SU-DHL-6 (cell line): ENCODE data around the gene VAPB.

Experiments
- EZH2phosphoT487 ChIP-seq: fragments of 200-600 bp; sonication (generic), shearing (Covaris generic); conservative IDR thresholded peaks from 2 replicates; pipeline ENCODE4 v1.6.1; 2018; ENCODE audit warnings: mild to moderate bottlenecking, antibody characterized with exemption, low read length, moderate library complexity, mixed read lengths
- TF ChIP-seq, protein P1 (sequence below): fragments of 200-600 bp; sonication (generic); IDR thresholded peaks from one replicate; pipeline ENCODE4 v1.5.1; 2017; ENCODE audit warnings: antibody characterized with exemption, mild to moderate bottlenecking, low read length, moderate library complexity; ENCODE audit not compliant: insufficient read depth, poor library complexity, severe bottlenecking

DNA sequence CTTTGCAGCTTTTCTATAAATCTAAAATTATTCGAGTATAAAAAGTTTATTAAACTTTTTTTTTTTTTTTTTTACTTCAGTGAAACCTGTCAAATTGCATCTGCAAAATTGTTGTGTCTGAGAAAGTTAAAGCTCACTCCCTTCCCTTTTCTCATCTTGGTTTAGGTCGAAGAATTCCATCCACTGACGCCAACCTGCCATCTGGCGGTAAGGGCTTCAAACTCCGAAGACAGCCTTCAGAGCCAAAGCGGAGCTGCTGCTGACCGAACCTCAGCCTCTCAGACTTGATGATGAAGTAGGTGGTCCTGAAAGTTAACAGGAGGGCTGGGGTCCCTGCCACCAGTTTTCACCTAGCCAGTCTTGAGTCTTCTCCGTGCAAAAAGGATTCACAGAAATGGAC is 29.6 kb upstream of the VAPB start:
- TF ChIP-seq, protein P1, sequence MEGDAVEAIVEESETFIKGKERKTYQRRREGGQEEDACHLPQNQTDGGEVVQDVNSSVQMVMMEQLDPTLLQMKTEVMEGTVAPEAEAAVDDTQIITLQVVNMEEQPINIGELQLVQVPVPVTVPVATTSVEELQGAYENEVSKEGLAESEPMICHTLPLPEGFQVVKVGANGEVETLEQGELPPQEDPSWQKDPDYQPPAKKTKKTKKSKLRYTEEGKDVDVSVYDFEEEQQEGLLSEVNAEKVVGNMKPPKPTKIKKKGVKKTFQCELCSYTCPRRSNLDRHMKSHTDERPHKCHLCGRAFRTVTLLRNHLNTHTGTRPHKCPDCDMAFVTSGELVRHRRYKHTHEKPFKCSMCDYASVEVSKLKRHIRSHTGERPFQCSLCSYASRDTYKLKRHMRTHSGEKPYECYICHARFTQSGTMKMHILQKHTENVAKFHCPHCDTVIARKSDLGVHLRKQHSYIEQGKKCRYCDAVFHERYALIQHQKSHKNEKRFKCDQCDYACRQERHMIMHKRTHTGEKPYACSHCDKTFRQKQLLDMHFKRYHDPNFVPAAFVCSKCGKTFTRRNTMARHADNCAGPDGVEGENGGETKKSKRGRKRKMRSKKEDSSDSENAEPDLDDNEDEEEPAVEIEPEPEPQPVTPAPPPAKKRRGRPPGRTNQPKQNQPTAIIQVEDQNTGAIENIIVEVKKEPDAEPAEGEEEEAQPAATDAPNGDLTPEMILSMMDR: no peak
- TF ChIP-seq EZH2phosphoT487: no peak
